Astrocyte of the cerebellum (primary cell): ENCODE measurements around the gene SCN4B.

Source experiments
- DNase-seq: peaks from one replicate; pipeline ENCODE4 v3.0.0-alpha.2; 2011; ENCODE audit warnings: low read depth
- H3K4me3 ChIP-seq: 2 replicates; pipeline ENCODE4 v1.5.1; 2011; ENCODE audit warnings: mild to moderate bottlenecking, low read depth, low read length, moderate library complexity
- CTCF ChIP-seq: IDR thresholded peaks from 2 replicates; pipeline ENCODE4 v1.5.1; 2012; ENCODE audit warnings: low read length, low read depth, moderate library complexity, mild to moderate bottlenecking; ENCODE audit errors: missing control alignments
- in situ Hi-C: cut with HindIII; loops from 2 replicates; pipeline ENCODE4 v1.10.0; 2017; ENCODE audit warnings: low sequenced_read_pairs

SCN4B gene

GRCh38 chr11:118152020-118152551 is 537 bp downstream of the SCN4B start:
- in situ Hi-C loops: no loop called here
- TF ChIP-seq CTCF: no peak
- H3K4me3 ChIP-seq: peak overlapping the region; percentile 43
- DNase-seq: no peak

DNA sequence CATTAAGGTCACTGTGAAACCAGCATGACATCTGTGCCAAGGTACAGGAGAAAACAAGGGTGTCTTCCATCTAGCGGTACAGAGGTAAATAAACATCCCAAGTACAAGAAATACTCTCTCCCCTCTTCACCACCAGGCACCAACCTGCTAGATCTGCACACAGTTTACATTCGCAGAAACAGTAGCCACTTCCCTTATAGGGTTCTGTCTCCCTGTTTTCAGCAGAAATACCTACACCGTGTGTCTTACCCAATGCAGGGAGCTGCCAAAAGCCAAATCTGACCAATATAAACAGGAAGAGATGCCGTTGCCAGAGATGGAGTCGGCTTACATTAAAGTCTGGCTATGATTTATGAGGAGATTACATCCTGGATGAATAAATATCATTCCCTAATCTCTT is 1.2 kb downstream of the SCN4B start:
- H3K4me3 ChIP-seq: no peak overlapping the region
- no peak for DNase-seq
- in situ Hi-C loops: no loop called here
- no peak for TF ChIP-seq CTCF

GRCh38 chr11:118149493-118149892 is 3.1 kb downstream of the SCN4B start:
- in situ Hi-C loops: loop anchor here (5.0 kb wide), 1 partner anchor 93 kb away; no protein-coding TSS in a partner anchor
- DNase-seq: no peak
- H3K4me3 ChIP-seq: no peak overlapping the region
- no peak for TF ChIP-seq CTCF

DNA sequence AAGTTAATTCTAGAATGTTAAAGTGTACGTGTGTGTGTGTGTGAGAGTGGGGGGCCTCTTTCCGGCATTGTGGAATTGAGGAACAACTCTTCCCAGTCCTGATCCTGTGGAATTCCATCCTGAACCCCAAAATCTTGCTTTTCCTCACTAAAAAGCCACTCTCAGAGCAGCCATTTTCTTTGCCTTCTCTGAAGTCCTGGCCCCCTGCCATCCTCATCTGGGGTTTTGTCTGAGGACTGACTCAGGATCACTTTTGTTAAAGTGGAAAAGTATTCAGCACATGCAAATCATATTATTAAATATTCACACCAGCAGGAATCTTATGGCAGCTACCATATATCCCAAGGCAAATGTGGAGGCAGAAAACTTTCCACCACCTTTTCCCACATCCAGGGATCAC is 3.8 kb downstream of the SCN4B start:
- DNase-seq: no peak
- in situ Hi-C loops: loop anchor here (5.0 kb wide), 1 partner anchor 93 kb away; no protein-coding TSS in a partner anchor
- TF ChIP-seq CTCF: no peak
- H3K4me3 ChIP-seq: no peak overlapping the region

GRCh38 chr11:118148240-118148639 is 4.4 kb downstream of the SCN4B start:
- no peak for DNase-seq
- no peak for TF ChIP-seq CTCF
- no peak overlapping the region for H3K4me3 ChIP-seq
- in situ Hi-C loops: loop anchor here (5.0 kb wide), 1 partner anchor 94 kb away; no protein-coding TSS in a partner anchor

DNA sequence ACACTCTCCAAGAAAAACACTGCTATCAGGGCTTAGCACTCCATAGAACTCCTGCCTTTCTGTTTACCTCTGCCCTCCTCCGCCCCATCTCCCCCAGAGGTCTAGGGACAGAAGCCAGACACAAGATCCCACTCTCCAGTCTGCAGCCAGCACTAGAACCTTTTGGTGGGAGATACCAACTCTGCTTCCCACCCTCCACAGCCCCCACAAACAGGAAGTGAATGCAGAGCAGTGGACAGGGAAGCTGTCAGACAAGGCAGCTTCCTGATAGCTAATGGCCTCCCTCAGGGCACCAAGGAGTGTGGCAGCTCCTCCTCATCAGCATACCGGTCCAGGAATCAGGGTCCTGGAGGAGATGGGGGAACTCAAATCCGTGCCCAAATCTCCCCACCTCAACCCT is 5.1 kb downstream of the SCN4B start:
- no peak for TF ChIP-seq CTCF
- DNase-seq: no peak
- no peak overlapping the region for H3K4me3 ChIP-seq
- in situ Hi-C loops: loop anchor here (5.0 kb wide), 1 partner anchor 95 kb away; no protein-coding TSS in a partner anchor
